HG02759 (cell line): ENCODE data around the gene CEP135.
"Not testable (repeated sequence)": the region's sequence is repeated elsewhere in the genome, so short reads cannot be mapped to it uniquely, and the experiment has no call there.

Experiments
- ATAC-seq: cut with Tn5 transposase; IDR thresholded peaks from one replicate; pipeline ENCODE4 v1.9.1; 2021; ENCODE audit warnings: mild to moderate bottlenecking, moderate library complexity; ENCODE audit not compliant: unreplicated experiment

Gene CEP135

GRCh38 chr4:56067826-56068225 lies 119.1 kb downstream of the CEP135 start:
- ATAC-seq = no peak

- not testable (repeated sequence) for ATAC-seq
Observed at GRCh38 chr4:56072730-56073129, 124.0 kb downstream of the CEP135 start.

GRCh38 chr4:56077676-56078075 lies 128.9 kb downstream of the CEP135 start:
- no peak for ATAC-seq

- no peak for ATAC-seq
Observed at GRCh38 chr4:56078866-56079265, 130.1 kb downstream of the CEP135 start.

- ATAC-seq = no peak
Observed at GRCh38 chr4:56080384-56080783, 131.6 kb downstream of the CEP135 start.

- no peak for ATAC-seq
Observed at GRCh38 chr4:56082829-56083228, 134.1 kb downstream of the CEP135 start.
